ENCODE measurements around the gene KDM4C.
A peak's percentile ranks its signal among the peaks of the same experiment; 100 is the strongest.

KDM4C gene

GRCh38 chr9:7147121-7148090, 389.6 kb downstream of the KDM4C start:
- Histone ChIP-seq H3K4me1 (ENCODE audit: control insufficient read depth, insufficient read depth, low read length) (peaks cover 34% of the 10 kb centered on the region), H3K36me3 (ENCODE audit: control insufficient read depth in 2 of 2, insufficient read depth in 2 of 2, low read length in 2 of 2) (no peaks in the 10 kb centered on the region), H3K9ac (ENCODE audit: low read length in 2 of 2) (no peak overlapping the region), H3K27ac (ENCODE audit: low read length) (no peak overlapping the region), H3K9me3 (ENCODE audit: control insufficient read depth in 2 of 2, low read length in 2 of 2) (no peaks in the 10 kb centered on the region), H3K4me3 (ENCODE audit: low read length in 2 of 2) (peak overlapping the region in 1 of 2 donors; percentile 47), H3K27me3 (ENCODE audit: control insufficient read depth in 1 of 2, insufficient read depth in 2 of 2, low read length in 2 of 2) (no peaks in the 10 kb centered on the region)

- no peak overlapping the region for H3K4me3 ChIP-seq (ENCODE audit: low read length in 2 of 2)
- H3K36me3 ChIP-seq (ENCODE audit: control insufficient read depth in 2 of 2, insufficient read depth in 2 of 2, low read length in 2 of 2), result no peaks in the 10 kb centered on the region
- H3K27ac ChIP-seq (ENCODE audit: low read length), result no peak overlapping the region
- peaks cover 34% of the 10 kb centered on the region for H3K4me1 ChIP-seq (ENCODE audit: control insufficient read depth, insufficient read depth, low read length)
- H3K27me3 ChIP-seq (ENCODE audit: control insufficient read depth in 1 of 2, insufficient read depth in 2 of 2, low read length in 2 of 2), result no peaks in the 10 kb centered on the region
- no peaks in the 10 kb centered on the region for H3K9me3 ChIP-seq (ENCODE audit: control insufficient read depth in 2 of 2, low read length in 2 of 2)
- H3K9ac ChIP-seq (ENCODE audit: low read length in 2 of 2), result no peak overlapping the region
Observed at GRCh38 chr9:7148243-7148765, 390.5 kb downstream of the KDM4C start.

GRCh38 chr9:7149258-7149657, 391.5 kb downstream of the KDM4C start:
- Histone ChIP-seq H3K9me3 (ENCODE audit: control insufficient read depth in 2 of 2, low read length in 2 of 2) (no peaks in the 10 kb centered on the region), H3K36me3 (ENCODE audit: control insufficient read depth in 2 of 2, insufficient read depth in 2 of 2, low read length in 2 of 2) (no peaks in the 10 kb centered on the region), H3K4me1 (ENCODE audit: control insufficient read depth, insufficient read depth, low read length) (peaks cover 34% of the 10 kb centered on the region), H3K9ac (ENCODE audit: low read length in 2 of 2) (no peak overlapping the region), H3K4me3 (ENCODE audit: low read length in 2 of 2) (no peak overlapping the region), H3K27me3 (ENCODE audit: control insufficient read depth in 1 of 2, insufficient read depth in 2 of 2, low read length in 2 of 2) (no peaks in the 10 kb centered on the region), H3K27ac (ENCODE audit: low read length) (no peak overlapping the region)

GRCh38 chr9:7150153-7150890, 392.5 kb downstream of the KDM4C start:
- no peak overlapping the region for H3K4me3 ChIP-seq (ENCODE audit: low read length in 2 of 2)
- no peaks in the 10 kb centered on the region for H3K36me3 ChIP-seq (ENCODE audit: control insufficient read depth in 2 of 2, insufficient read depth in 2 of 2, low read length in 2 of 2)
- H3K9me3 ChIP-seq (ENCODE audit: control insufficient read depth in 2 of 2, low read length in 2 of 2), result no peaks in the 10 kb centered on the region
- no peak overlapping the region for H3K9ac ChIP-seq (ENCODE audit: low read length in 2 of 2)
- peaks cover 27% of the 10 kb centered on the region for H3K4me1 ChIP-seq (ENCODE audit: control insufficient read depth, insufficient read depth, low read length)
- H3K27ac ChIP-seq (ENCODE audit: low read length), result no peak overlapping the region
- H3K27me3 ChIP-seq (ENCODE audit: control insufficient read depth in 1 of 2, insufficient read depth in 2 of 2, low read length in 2 of 2), result no peaks in the 10 kb centered on the region

- no peak overlapping the region for H3K9ac ChIP-seq (ENCODE audit: low read length in 2 of 2)
- H3K4me3 ChIP-seq (ENCODE audit: low read length in 2 of 2), result no peak overlapping the region
- no peaks in the 10 kb centered on the region for H3K27me3 ChIP-seq (ENCODE audit: control insufficient read depth in 1 of 2, insufficient read depth in 2 of 2, low read length in 2 of 2)
- no peaks in the 10 kb centered on the region for H3K36me3 ChIP-seq (ENCODE audit: control insufficient read depth in 2 of 2, insufficient read depth in 2 of 2, low read length in 2 of 2)
- H3K9me3 ChIP-seq (ENCODE audit: control insufficient read depth in 2 of 2, low read length in 2 of 2), result no peaks in the 10 kb centered on the region
- peaks cover 7% of the 10 kb centered on the region for H3K4me1 ChIP-seq (ENCODE audit: control insufficient read depth, insufficient read depth, low read length)
- H3K27ac ChIP-seq (ENCODE audit: low read length), result no peak overlapping the region
Observed at GRCh38 chr9:7153134-7153533, 395.4 kb downstream of the KDM4C start.

- no peak overlapping the region for H3K4me3 ChIP-seq (ENCODE audit: low read length in 2 of 2)
- H3K9ac ChIP-seq (ENCODE audit: low read length in 2 of 2), result no peak overlapping the region
- no peak overlapping the region for H3K27ac ChIP-seq (ENCODE audit: low read length)
- no peaks in the 10 kb centered on the region for H3K36me3 ChIP-seq (ENCODE audit: control insufficient read depth in 2 of 2, insufficient read depth in 2 of 2, low read length in 2 of 2)
- no peaks in the 10 kb centered on the region for H3K27me3 ChIP-seq (ENCODE audit: control insufficient read depth in 1 of 2, insufficient read depth in 2 of 2, low read length in 2 of 2)
- no peaks in the 10 kb centered on the region for H3K9me3 ChIP-seq (ENCODE audit: control insufficient read depth in 2 of 2, low read length in 2 of 2)
- peaks cover 3% of the 10 kb centered on the region for H3K4me1 ChIP-seq (ENCODE audit: control insufficient read depth, insufficient read depth, low read length)
Observed at GRCh38 chr9:7153566-7153965, 395.8 kb downstream of the KDM4C start.

- Histone ChIP-seq H3K27ac (ENCODE audit: low read length) (no peak overlapping the region), H3K4me1 (ENCODE audit: control insufficient read depth, insufficient read depth, low read length) (peaks cover under 1% of the 10 kb centered on the region)
Observed at GRCh38 chr9:7154003-7154619, 396.3 kb downstream of the KDM4C start.

GRCh38 chr9:7154650-7155049, 396.9 kb downstream of the KDM4C start:
- Histone ChIP-seq H3K4me1 (ENCODE audit: control insufficient read depth, insufficient read depth, low read length) (no peaks in the 10 kb centered on the region), H3K4me3 (ENCODE audit: low read length in 2 of 2) (no peak overlapping the region), H3K9me3 (ENCODE audit: control insufficient read depth in 2 of 2, low read length in 2 of 2) (no peaks in the 10 kb centered on the region), H3K36me3 (ENCODE audit: control insufficient read depth in 2 of 2, insufficient read depth in 2 of 2, low read length in 2 of 2) (no peaks in the 10 kb centered on the region), H3K27ac (ENCODE audit: low read length) (no peak overlapping the region), H3K27me3 (ENCODE audit: control insufficient read depth in 1 of 2, insufficient read depth in 2 of 2, low read length in 2 of 2) (no peaks in the 10 kb centered on the region), H3K9ac (ENCODE audit: low read length in 2 of 2) (no peak overlapping the region)

More at GRCh38 chr9:7154003-7154619, 396.3 kb downstream of the KDM4C start:
- Histone ChIP-seq H3K27me3 (ENCODE audit: control insufficient read depth in 1 of 2, insufficient read depth in 2 of 2, low read length in 2 of 2) (no peaks in the 10 kb centered on the region), H3K9ac (ENCODE audit: low read length in 2 of 2) (no peak overlapping the region), H3K4me3 (ENCODE audit: low read length in 2 of 2) (no peak overlapping the region), H3K9me3 (ENCODE audit: control insufficient read depth in 2 of 2, low read length in 2 of 2) (no peaks in the 10 kb centered on the region), H3K36me3 (ENCODE audit: control insufficient read depth in 2 of 2, insufficient read depth in 2 of 2, low read length in 2 of 2) (no peaks in the 10 kb centered on the region)

GRCh38 chr9:7161469-7161868, 403.7 kb downstream of the KDM4C start:
- H3K9me3 ChIP-seq (ENCODE audit: control insufficient read depth in 2 of 2, low read length in 2 of 2), result no peaks in the 10 kb centered on the region
- H3K36me3 ChIP-seq (ENCODE audit: control insufficient read depth in 2 of 2, insufficient read depth in 2 of 2, low read length in 2 of 2), result peaks cover 4 to 5% of the 10 kb centered on the region in 2 donors
- H3K27ac ChIP-seq (ENCODE audit: low read length), result no peak overlapping the region
- H3K9ac ChIP-seq (ENCODE audit: low read length in 2 of 2), result no peak overlapping the region
- no peaks in the 10 kb centered on the region for H3K27me3 ChIP-seq (ENCODE audit: control insufficient read depth in 1 of 2, insufficient read depth in 2 of 2, low read length in 2 of 2)
- no peaks in the 10 kb centered on the region for H3K4me1 ChIP-seq (ENCODE audit: control insufficient read depth, insufficient read depth, low read length)
- no peak overlapping the region for H3K4me3 ChIP-seq (ENCODE audit: low read length in 2 of 2)

GRCh38 chr9:7163932-7164331, 406.2 kb downstream of the KDM4C start:
- Histone ChIP-seq H3K27ac (ENCODE audit: low read length) (no peak overlapping the region), H3K36me3 (ENCODE audit: control insufficient read depth in 2 of 2, insufficient read depth in 2 of 2, low read length in 2 of 2) (peaks cover 4 to 5% of the 10 kb centered on the region in 2 donors), H3K9ac (ENCODE audit: low read length in 2 of 2) (no peak overlapping the region), H3K27me3 (ENCODE audit: control insufficient read depth in 1 of 2, insufficient read depth in 2 of 2, low read length in 2 of 2) (no peaks in the 10 kb centered on the region), H3K4me3 (ENCODE audit: low read length in 2 of 2) (no peak overlapping the region), H3K9me3 (ENCODE audit: control insufficient read depth in 2 of 2, low read length in 2 of 2) (no peaks in the 10 kb centered on the region), H3K4me1 (ENCODE audit: control insufficient read depth, insufficient read depth, low read length) (no peaks in the 10 kb centered on the region)

Data from stomach smooth muscle (tissue), 2 donors.